GM18873 (cell line): ENCODE results near the gene RAB40B.

ENCODE experiments used
- ATAC-seq: cut with Tn5 transposase; IDR thresholded peaks from one replicate; pipeline ENCODE4 v1.9.1; 2021; ENCODE audit warnings: mild to moderate bottlenecking, moderate library complexity, moderate number of reproducible peaks; ENCODE audit not compliant: unreplicated experiment, low FRiP score

RAB40B gene

GRCh38 chr17:82670661-82671450, 27.6 kb downstream of the RAB40B start:
- no peak for ATAC-seq

GRCh38 chr17:82668631-82669099, 29.8 kb downstream of the RAB40B start:
- ATAC-seq, result no peak

- no peak for ATAC-seq
Observed at GRCh38 chr17:82668024-82668630, 30.4 kb downstream of the RAB40B start.

- no peak for ATAC-seq
Observed at GRCh38 chr17:82667668-82668000, 30.9 kb downstream of the RAB40B start.

- no peak for ATAC-seq
Observed at GRCh38 chr17:82666931-82667667, 31.4 kb downstream of the RAB40B start.

- ATAC-seq, result no peak
Observed at GRCh38 chr17:82665891-82666290, 32.6 kb downstream of the RAB40B start.

- no peak for ATAC-seq
Observed at GRCh38 chr17:82665217-82665616, 33.3 kb downstream of the RAB40B start.

- no peak for ATAC-seq
Observed at GRCh38 chr17:82664701-82665182, 33.8 kb downstream of the RAB40B start.

- ATAC-seq, result no peak
Observed at GRCh38 chr17:82664276-82664575, 34.3 kb downstream of the RAB40B start.

GRCh38 chr17:82663381-82664275, 34.9 kb downstream of the RAB40B start:
- ATAC-seq, result no peak

GRCh38 chr17:82662711-82663261, 35.7 kb downstream of the RAB40B start:
- ATAC-seq, result no peak

GRCh38 chr17:82661717-82662683, 36.5 kb downstream of the RAB40B start:
- no peak for ATAC-seq

GRCh38 chr17:82659886-82660285, 38.6 kb downstream of the RAB40B start:
- no peak for ATAC-seq

GRCh38 chr17:82658796-82659452, 39.6 kb downstream of the RAB40B start:
- ATAC-seq, result no peak

GRCh38 chr17:82658331-82658730, 40.2 kb downstream of the RAB40B start:
- ATAC-seq, result no peak

GRCh38 chr17:82657926-82658325, 40.6 kb downstream of the RAB40B start:
- ATAC-seq, result no peak

GRCh38 chr17:82656266-82656665, 42.2 kb downstream of the RAB40B start:
- no peak for ATAC-seq

GRCh38 chr17:82655523-82655922, 43.0 kb downstream of the RAB40B start:
- no peak for ATAC-seq
